HG03565 (cell line): ENCODE results near the gene COL8A2.
"Not testable (repeated sequence)": the region's sequence is repeated elsewhere in the genome, so short reads cannot be mapped to it uniquely, and the experiment has no call there.

Source experiments
- ATAC-seq: cut with Tn5 transposase; IDR thresholded peaks from one replicate; pipeline ENCODE4 v1.9.1; 2021; ENCODE audit warnings: mild to moderate bottlenecking, moderate library complexity; ENCODE audit not compliant: unreplicated experiment

The COL8A2 gene

GRCh38 chr1:36125129-36125991 is at the start of gene COL8A2:
TSS of gene COL8A2 (minus strand) at chr1:36125222. CDS start at chr1:36100242, 24,980 bp downstream.
- ATAC-seq, result no peak

- ATAC-seq, result no peak
Observed at GRCh38 chr1:36174713-36175112, 49.7 kb upstream of the COL8A2 start.

GRCh38 chr1:36172983-36173382 is 48.0 kb upstream of the COL8A2 start:
- ATAC-seq, result no peak

GRCh38 chr1:36172017-36172747 is 47.2 kb upstream of the COL8A2 start:
- no peak for ATAC-seq

GRCh38 chr1:36170643-36171412 is 45.8 kb upstream of the COL8A2 start:
- no peak for ATAC-seq

GRCh38 chr1:36168514-36168913 is 43.5 kb upstream of the COL8A2 start:
- no peak for ATAC-seq

GRCh38 chr1:36166938-36167905 is 42.2 kb upstream of the COL8A2 start:
- ATAC-seq, result no peak

GRCh38 chr1:36166136-36166535 is 41.1 kb upstream of the COL8A2 start:
- ATAC-seq, result no peak

GRCh38 chr1:36165145-36165544 is 40.1 kb upstream of the COL8A2 start:
- no peak for ATAC-seq

- no peak for ATAC-seq
Observed at GRCh38 chr1:36164361-36164760, 39.3 kb upstream of the COL8A2 start.

- ATAC-seq, result no peak
Observed at GRCh38 chr1:36163426-36163825, 38.4 kb upstream of the COL8A2 start.

- no peak for ATAC-seq
Observed at GRCh38 chr1:36162680-36163239, 37.7 kb upstream of the COL8A2 start.

- no peak for ATAC-seq
Observed at GRCh38 chr1:36161641-36162531, 36.9 kb upstream of the COL8A2 start.

GRCh38 chr1:36160949-36161485 is 36.0 kb upstream of the COL8A2 start:
- no peak for ATAC-seq

- ATAC-seq, result no peak
Observed at GRCh38 chr1:36160388-36160948, 35.4 kb upstream of the COL8A2 start.

GRCh38 chr1:36159614-36160387 is 34.8 kb upstream of the COL8A2 start:
- ATAC-seq, result no peak

GRCh38 chr1:36158827-36159252 is 33.8 kb upstream of the COL8A2 start:
- not testable (repeated sequence) for ATAC-seq
